ENCODE results near the gene ADGRG2. TPM values are rescaled to one million over a fixed set of nuclear protein-coding genes. Genes with fewer than 3 reads are reported as not detected.
"Not testable (repeated sequence)": the region's sequence is repeated elsewhere in the genome, so short reads cannot be mapped to it uniquely, and the experiment has no call there.

The ADGRG2 gene
- total RNA-seq, 1 donor from 2014 or later, result not detected

DNA sequence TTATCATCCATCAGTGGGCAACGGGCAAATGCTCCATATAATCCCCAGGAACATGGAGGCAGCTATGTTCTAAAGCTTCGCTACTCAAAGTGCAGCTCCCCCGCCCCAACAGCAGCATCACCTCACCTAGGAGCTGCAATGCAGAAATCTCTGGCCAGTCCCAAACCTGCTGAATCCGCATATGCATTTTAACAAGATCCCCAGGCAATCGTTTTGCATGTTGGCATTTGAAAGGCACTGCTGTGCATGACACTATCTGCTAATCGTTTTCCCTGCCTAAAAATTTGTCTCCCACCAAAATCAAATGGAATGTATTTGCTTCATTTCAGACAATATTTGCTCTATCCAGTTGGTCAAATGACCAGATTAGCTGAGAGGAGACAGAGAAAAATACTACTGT lies 15.2 kb downstream of the ADGRG2 start:
- intact Hi-C loops (cut with micrococcal nuclease), result no loop called here
- no peak overlapping the region for H3K4me3 Mint-ChIP-seq
- peaks cover 5% of the 10 kb centered on the region for H3K27me3 Mint-ChIP-seq (ENCODE audit: insufficient read depth)
- no peaks in the 10 kb centered on the region for H3K9me3 Mint-ChIP-seq
- H3K27ac Mint-ChIP-seq, result no peak overlapping the region
- no peak for DNase-seq (ENCODE audit: low spot score)
- no peaks in the 10 kb centered on the region for H3K4me1 Mint-ChIP-seq (ENCODE audit: low read depth)
- no peaks in the 10 kb centered on the region for H3K36me3 Mint-ChIP-seq (ENCODE audit: low read depth)

DNA sequence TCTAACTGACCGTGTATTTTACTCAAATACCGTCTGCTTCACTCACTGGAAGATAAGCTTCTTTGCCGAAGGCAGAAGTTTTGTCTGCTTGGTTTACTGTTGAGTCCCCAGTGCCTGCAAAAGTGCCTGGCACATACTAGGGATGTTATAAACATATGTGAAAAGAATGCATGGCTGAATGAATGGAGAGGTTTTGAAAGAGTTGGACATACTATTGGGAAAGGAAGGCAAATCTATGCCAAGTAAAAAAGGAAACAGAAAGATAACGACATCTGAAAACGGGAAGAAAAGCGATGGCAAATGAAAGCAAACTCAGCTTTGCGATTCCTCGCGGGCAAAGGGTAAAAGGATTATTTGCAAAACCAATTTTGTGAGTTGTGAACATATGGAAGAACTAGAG lies 21.7 kb downstream of the ADGRG2 start:
- no peak overlapping the region for H3K4me3 Mint-ChIP-seq
- no peaks in the 10 kb centered on the region for H3K36me3 Mint-ChIP-seq (ENCODE audit: low read depth)
- no peaks in the 10 kb centered on the region for H3K27me3 Mint-ChIP-seq (ENCODE audit: insufficient read depth)
- H3K9me3 Mint-ChIP-seq, result no peaks in the 10 kb centered on the region
- intact Hi-C loops (cut with micrococcal nuclease), result no loop called here
- DNase-seq (ENCODE audit: low spot score), result no peak
- H3K4me1 Mint-ChIP-seq (ENCODE audit: low read depth), result no peaks in the 10 kb centered on the region
- H3K27ac Mint-ChIP-seq, result no peak overlapping the region

DNA sequence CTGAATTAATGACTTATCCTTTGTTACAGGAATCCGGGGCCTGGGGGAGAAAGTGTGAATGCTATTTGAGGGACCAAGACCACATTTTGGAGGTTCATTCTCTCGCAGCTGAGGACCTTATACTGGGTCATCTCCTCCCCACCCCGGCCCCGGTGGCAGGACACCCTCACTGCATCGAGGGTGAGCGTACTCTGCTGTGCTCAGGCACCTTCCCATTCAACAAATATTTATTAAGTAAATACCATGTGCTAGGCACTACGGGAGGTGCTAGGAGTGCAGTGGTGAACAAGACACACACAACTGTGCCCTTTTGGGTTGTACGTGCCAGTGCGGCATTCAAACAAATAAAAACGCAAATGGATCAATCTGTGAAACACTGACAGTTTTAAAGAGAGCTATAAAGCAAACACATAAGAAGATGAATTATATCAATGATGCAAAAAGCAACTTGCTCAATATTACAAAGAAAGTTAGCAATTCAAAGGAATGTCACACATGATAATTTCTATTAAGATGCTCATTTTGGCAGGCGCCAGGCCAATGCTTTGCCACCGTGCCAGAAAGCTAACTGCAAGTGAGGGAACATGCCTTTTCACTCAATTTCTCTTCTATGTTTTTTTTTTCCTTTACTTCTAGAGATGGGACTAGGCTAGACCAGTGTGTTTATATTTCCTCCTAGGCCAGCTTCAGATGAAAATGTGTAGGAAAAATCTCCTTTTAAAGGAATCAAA lies 24.6 kb downstream of the ADGRG2 start:
- H3K36me3 Mint-ChIP-seq (ENCODE audit: low read depth), result no peaks in the 10 kb centered on the region
- no peak overlapping the region for H3K27ac Mint-ChIP-seq
- no peaks in the 10 kb centered on the region for H3K4me1 Mint-ChIP-seq (ENCODE audit: low read depth)
- intact Hi-C loops (cut with micrococcal nuclease), result no loop called here
- no peak overlapping the region for H3K4me3 Mint-ChIP-seq
- DNase-seq (ENCODE audit: low spot score), result no peak
- no peaks in the 10 kb centered on the region for H3K9me3 Mint-ChIP-seq
- no peaks in the 10 kb centered on the region for H3K27me3 Mint-ChIP-seq (ENCODE audit: insufficient read depth)

DNA sequence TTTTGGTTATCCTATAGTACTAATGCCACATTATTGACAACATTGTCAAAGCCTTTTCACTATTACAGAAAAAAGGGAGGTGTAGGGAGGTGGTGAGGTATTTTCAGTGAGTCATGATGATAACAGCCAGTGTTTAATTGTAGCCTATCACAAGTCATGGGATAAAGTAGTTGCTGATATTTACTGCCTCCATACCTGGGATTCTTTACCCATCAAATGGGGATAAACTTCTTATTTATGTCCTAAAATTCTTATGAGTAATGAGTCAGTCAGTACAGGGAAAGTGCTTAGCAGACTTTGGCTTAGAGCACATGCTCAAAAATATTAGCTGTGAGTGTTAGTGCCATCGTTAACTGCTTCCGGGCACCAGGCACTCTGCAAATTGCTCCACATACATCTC lies 25.7 kb downstream of the ADGRG2 start:
- no peaks in the 10 kb centered on the region for H3K36me3 Mint-ChIP-seq (ENCODE audit: low read depth)
- H3K27me3 Mint-ChIP-seq (ENCODE audit: insufficient read depth), result no peaks in the 10 kb centered on the region
- no peak for DNase-seq (ENCODE audit: low spot score)
- no peaks in the 10 kb centered on the region for H3K4me1 Mint-ChIP-seq (ENCODE audit: low read depth)
- no peaks in the 10 kb centered on the region for H3K9me3 Mint-ChIP-seq
- no peak overlapping the region for H3K4me3 Mint-ChIP-seq
- H3K27ac Mint-ChIP-seq, result no peak overlapping the region
- intact Hi-C loops (cut with micrococcal nuclease), result no loop called here

DNA sequence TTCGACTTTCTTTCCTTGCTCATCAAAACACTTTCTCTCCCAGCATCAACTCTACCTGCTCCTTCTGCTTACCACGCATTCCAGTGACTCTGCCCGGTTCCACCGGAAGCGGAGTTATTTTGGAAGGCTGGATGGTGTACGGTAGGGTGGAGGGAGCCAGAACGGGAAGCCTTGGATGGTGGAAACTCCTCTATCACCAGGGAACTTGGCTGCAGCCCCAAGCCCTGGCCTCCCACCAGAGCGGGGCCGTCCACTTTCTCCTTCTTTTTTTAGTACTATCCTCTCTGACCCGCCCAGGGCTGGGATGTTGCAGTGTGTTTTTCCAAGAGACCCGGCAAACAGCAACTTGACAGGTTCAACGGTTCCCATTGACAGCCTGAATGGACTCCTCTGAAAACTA lies 27.6 kb downstream of the ADGRG2 start:
- no peak for DNase-seq (ENCODE audit: low spot score)
- H3K36me3 Mint-ChIP-seq (ENCODE audit: low read depth), result no peaks in the 10 kb centered on the region
- no peak overlapping the region for H3K4me3 Mint-ChIP-seq
- no peak overlapping the region for H3K27ac Mint-ChIP-seq
- H3K9me3 Mint-ChIP-seq, result peaks cover 9% of the 10 kb centered on the region
- H3K4me1 Mint-ChIP-seq (ENCODE audit: low read depth), result no peaks in the 10 kb centered on the region
- H3K27me3 Mint-ChIP-seq (ENCODE audit: insufficient read depth), result peaks cover 1% of the 10 kb centered on the region
- intact Hi-C loops (cut with micrococcal nuclease), result no loop called here

DNA sequence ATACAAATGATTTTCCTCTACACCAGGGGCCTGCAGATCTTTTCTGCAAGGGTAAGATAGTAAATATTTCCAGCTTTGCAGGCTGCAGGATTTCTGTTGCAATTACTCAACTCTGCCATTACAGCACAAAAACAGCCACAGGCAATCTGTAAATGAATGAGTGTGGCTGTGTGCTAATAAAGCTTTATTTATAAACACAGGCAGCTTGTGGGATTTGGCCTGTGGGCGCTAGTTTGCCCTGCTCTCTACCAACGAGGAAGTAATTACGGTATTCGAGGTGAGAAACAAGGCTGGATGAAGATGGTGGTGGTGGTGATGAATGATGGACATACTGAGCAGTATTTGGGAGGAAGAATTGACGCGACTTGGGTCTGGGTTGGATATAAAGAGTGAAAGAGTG lies 30.7 kb downstream of the ADGRG2 start:
- no peaks in the 10 kb centered on the region for H3K36me3 Mint-ChIP-seq (ENCODE audit: low read depth)
- intact Hi-C loops (cut with micrococcal nuclease), result no loop called here

DNA sequence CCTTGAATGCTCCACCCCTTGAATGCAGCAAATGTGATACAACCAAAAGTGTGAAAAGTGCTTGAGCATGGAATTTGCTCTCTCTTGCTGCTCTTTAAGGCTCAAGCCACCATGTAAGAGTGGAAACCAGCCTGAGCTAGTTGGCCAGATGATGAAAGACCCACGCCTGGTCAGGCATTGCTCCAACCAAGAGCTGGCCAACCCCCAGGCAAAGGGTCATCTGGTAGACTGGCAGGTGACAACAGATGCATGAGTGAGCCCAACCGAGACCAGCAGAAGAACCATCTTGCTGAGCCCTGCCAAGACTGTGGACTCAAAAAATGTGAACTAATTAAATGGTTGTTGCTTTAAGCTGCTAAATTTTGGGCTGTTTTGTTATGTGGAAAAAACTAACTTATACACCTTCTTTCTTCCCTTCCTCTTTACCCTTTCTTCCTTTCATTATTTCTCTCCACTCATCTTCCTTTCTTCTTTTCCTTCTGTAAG lies 32.7 kb downstream of the ADGRG2 start:
- H3K27ac Mint-ChIP-seq, result no peak overlapping the region
- no peaks in the 10 kb centered on the region for H3K4me1 Mint-ChIP-seq (ENCODE audit: low read depth)
- peaks cover 1% of the 10 kb centered on the region for H3K27me3 Mint-ChIP-seq (ENCODE audit: insufficient read depth)
- no peaks in the 10 kb centered on the region for H3K36me3 Mint-ChIP-seq (ENCODE audit: low read depth)
- no peak for DNase-seq (ENCODE audit: low spot score)
- intact Hi-C loops (cut with micrococcal nuclease), result no loop called here
- peaks cover 15% of the 10 kb centered on the region for H3K9me3 Mint-ChIP-seq
- H3K4me3 Mint-ChIP-seq, result no peak overlapping the region

More for the DNA sequence above, 30.7 kb downstream of the ADGRG2 start:
- no peaks in the 10 kb centered on the region for H3K4me1 Mint-ChIP-seq (ENCODE audit: low read depth)
- DNase-seq (ENCODE audit: low spot score), result no peak
- peaks cover 1% of the 10 kb centered on the region for H3K27me3 Mint-ChIP-seq (ENCODE audit: insufficient read depth)
- H3K27ac Mint-ChIP-seq, result no peak overlapping the region
- peaks cover 15% of the 10 kb centered on the region for H3K9me3 Mint-ChIP-seq
- H3K4me3 Mint-ChIP-seq, result no peak overlapping the region

DNA sequence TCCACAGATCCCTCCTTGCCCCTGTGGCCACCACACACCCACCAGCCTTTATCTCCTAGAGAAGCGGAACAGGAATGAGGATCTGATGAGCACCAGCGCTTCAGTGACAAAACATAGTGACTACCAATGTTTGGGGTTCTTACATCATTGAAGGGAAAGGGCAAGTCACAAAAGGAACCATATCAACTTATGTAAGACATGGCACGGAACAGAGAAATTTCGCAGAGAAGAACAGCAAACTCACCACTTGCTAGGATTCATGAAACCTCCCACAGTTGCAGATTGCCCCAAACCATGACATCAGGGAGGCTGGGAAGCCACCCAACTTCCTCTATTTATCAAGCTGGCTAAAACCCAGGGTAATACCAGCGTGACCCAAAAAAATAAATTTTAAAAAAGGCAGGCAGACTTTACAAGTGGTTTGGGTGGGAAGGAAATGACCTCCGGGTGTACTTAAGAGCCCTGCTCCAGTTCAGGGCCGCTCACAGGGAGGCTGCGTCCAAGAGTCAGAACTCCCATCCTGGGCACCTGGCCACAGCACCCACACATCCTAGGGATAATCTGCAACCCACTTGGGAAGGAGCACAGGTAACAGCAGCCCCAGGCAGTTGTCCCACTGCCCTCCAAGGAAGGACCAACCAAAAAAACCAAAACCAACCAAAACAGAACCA lies 36.0 kb downstream of the ADGRG2 start:
- H3K27me3 Mint-ChIP-seq (ENCODE audit: insufficient read depth), result peaks cover 1% of the 10 kb centered on the region
- H3K27ac Mint-ChIP-seq, result no peak overlapping the region
- no peak overlapping the region for H3K4me3 Mint-ChIP-seq

DNA sequence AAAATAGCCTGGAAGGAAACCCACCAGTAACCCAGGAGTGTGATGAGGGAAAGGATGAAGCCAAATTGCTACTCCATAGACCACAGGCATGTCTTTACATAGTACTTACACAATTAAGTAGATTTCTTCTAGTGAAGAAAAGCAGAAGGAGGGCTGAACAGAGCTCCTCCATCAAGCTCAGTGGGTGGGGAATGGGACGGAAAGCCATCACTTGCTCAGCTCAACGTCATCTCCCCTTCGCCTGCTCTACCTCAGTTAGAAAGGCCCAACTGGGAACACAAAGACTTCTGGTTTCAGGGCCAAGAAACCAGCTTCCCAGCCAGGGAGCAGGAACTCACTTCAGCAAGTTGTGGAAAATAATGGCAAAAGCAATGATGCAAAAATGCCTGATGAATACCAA lies 36.6 kb downstream of the ADGRG2 start:
- intact Hi-C loops (cut with micrococcal nuclease), result no loop called here
- DNase-seq (ENCODE audit: low spot score), result no peak
- H3K36me3 Mint-ChIP-seq (ENCODE audit: low read depth), result no peaks in the 10 kb centered on the region
- H3K27ac Mint-ChIP-seq, result no peak overlapping the region
- H3K4me3 Mint-ChIP-seq, result no peak overlapping the region
- H3K9me3 Mint-ChIP-seq, result peaks cover 12% of the 10 kb centered on the region
- H3K27me3 Mint-ChIP-seq (ENCODE audit: insufficient read depth), result no peaks in the 10 kb centered on the region
- H3K4me1 Mint-ChIP-seq (ENCODE audit: low read depth), result no peaks in the 10 kb centered on the region

More for the DNA sequence above, 36.0 kb downstream of the ADGRG2 start:
- Mint-ChIP-seq H3K4me1 (ENCODE audit: low read depth) (no peaks in the 10 kb centered on the region), H3K36me3 (ENCODE audit: low read depth) (no peaks in the 10 kb centered on the region), H3K9me3 (peaks cover 15% of the 10 kb centered on the region)
- intact Hi-C loops (cut with micrococcal nuclease), result no loop called here
- DNase-seq (ENCODE audit: low spot score), result no peak

DNA sequence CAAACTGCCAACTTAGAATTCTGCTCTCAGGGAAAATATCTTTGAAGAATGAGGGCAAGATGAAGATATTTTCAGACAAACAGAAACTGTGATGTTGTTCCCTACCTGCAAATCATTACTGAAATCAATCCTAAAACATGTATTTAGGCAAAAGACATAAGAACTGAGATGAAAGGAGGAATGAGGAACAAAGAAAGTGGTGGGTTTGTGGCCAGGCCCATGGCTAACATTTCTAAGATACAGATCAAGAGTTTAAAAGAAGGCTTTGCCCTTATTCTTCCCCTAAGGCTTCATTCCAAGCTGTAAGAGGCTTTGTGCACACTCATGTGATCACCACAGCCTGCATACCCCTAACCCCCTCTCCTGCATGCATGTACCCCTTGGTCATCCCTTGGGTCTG lies 46.5 kb downstream of the ADGRG2 start:
- Mint-ChIP-seq H3K4me3 (no peak overlapping the region), H3K4me1 (ENCODE audit: low read depth) (no peaks in the 10 kb centered on the region), H3K27ac (no peak overlapping the region), H3K27me3 (ENCODE audit: insufficient read depth) (peaks cover 4% of the 10 kb centered on the region), H3K9me3 (no peaks in the 10 kb centered on the region), H3K36me3 (ENCODE audit: low read depth) (no peaks in the 10 kb centered on the region)
- intact Hi-C loops (cut with micrococcal nuclease), result no loop called here
- no peak for DNase-seq (ENCODE audit: low spot score)

DNA sequence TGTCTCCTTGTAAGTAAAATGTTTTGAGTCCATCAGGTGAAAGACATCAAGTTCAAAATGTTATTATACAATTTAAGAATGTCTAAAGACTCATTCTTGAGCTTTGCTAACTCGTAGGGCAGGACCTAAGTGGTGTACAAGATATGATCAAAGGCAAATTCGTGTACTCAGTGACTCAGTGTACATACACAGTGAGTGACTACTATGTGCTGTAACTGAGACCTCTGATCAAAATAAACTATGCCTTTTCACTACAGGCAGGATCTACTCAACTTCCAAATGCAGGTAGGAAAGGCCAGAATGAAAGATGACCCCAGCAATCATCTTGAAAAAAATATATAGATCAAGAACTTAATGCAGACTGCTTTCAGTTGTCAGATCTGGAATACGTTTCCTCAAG lies 49.9 kb downstream of the ADGRG2 start:
- H3K27me3 Mint-ChIP-seq (ENCODE audit: insufficient read depth), result peaks cover 3% of the 10 kb centered on the region
- H3K4me3 Mint-ChIP-seq, result no peak overlapping the region
- H3K9me3 Mint-ChIP-seq, result no peaks in the 10 kb centered on the region
- intact Hi-C loops (cut with micrococcal nuclease), result no loop called here
- DNase-seq (ENCODE audit: low spot score), result no peak
- H3K4me1 Mint-ChIP-seq (ENCODE audit: low read depth), result no peaks in the 10 kb centered on the region
- H3K27ac Mint-ChIP-seq, result no peak overlapping the region
- no peaks in the 10 kb centered on the region for H3K36me3 Mint-ChIP-seq (ENCODE audit: low read depth)

DNA sequence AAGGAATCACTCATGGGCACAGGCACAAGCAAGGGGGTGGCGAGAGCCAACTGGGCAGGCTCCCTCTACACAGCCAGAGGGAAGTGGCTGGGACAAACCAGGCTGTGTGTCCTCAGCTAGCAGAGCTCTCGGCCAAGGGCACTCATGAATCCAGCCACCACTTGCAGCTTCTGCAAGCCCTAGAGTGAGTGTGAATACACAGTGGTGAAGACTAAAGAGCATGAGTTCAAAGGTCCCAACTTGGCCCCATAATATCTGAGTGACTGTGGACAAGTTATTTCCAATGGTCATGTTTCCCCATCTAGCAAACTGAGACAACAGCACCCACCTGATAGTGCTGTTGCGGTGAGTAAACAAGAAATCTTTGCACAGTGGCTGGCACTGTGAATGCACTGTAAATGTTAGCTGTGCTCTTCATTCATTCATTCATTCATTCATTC lies 51.7 kb downstream of the ADGRG2 start:
- DNase-seq (ENCODE audit: low spot score), result no peak

DNA sequence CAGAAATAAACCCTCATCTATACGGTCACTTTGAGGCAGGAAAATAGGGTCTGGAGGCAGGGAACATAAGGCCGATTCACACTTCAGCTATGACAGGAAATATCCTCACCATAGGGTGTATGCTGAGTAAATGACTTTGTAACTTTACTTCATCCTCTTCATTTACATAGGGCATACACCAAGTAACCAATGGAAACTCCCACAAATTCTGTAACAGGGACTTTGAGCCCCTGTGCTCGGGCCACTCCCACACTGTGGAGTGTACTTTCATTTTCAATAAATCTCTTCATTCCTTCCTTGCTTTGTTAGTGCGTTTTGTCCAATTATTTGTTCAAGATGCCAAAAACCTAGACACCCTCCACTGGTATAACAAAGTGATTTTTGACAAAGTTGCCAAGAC lies 55.3 kb downstream of the ADGRG2 start:
- H3K36me3 Mint-ChIP-seq (ENCODE audit: low read depth); DNase-seq (ENCODE audit: low spot score); H3K9me3 Mint-ChIP-seq; intact Hi-C loops (cut with micrococcal nuclease); H3K4me3 Mint-ChIP-seq; H3K27ac Mint-ChIP-seq; H3K27me3 Mint-ChIP-seq (ENCODE audit: insufficient read depth); H3K4me1 Mint-ChIP-seq (ENCODE audit: low read depth): not testable (repeated sequence)

More for the DNA sequence above, 51.7 kb downstream of the ADGRG2 start:
- H3K27me3 Mint-ChIP-seq (ENCODE audit: insufficient read depth), result peaks cover 3% of the 10 kb centered on the region
- H3K9me3 Mint-ChIP-seq, result no peaks in the 10 kb centered on the region
- no peaks in the 10 kb centered on the region for H3K4me1 Mint-ChIP-seq (ENCODE audit: low read depth)
- H3K27ac Mint-ChIP-seq, result no peak overlapping the region
- no peak overlapping the region for H3K4me3 Mint-ChIP-seq
- intact Hi-C loops (cut with micrococcal nuclease), result no loop called here
- H3K36me3 Mint-ChIP-seq (ENCODE audit: low read depth), result no peaks in the 10 kb centered on the region

All from activated T-helper 1 cell treated with anti-CD3 and anti-CD28 coated beads, Interleukin-12 subunit alpha, Interleukin-12 subunit beta, Interleukin-2, Interleukin-4 antibody, amounts not matched to agents 30 ng/mL and 10 ng/mL and 1 ng/mL, durations not matched to agents 14 hours and 24 hours and 36 hours (primary cell).